Upper lobe of right lung (tissue), 1 donor: ENCODE measurements around the gene ZNF275. TPM values are rescaled to one million over a fixed set of nuclear protein-coding genes. Genes with fewer than 3 reads are reported as not detected.
A peak's percentile ranks its signal among the peaks of the same experiment; 100 is the strongest.

Experiments used
- ATAC-seq: fragments of 200-7000 bp; cut with Tn5 transposase; one replicate; pipeline ENCODE4 v1.9.1; 2020; ENCODE audit warnings: mild to moderate bottlenecking, moderate library complexity
- DNase-seq: peaks from one replicate; pipeline ENCODE4 v3.0.0-alpha.2; 2020
- H3K27ac ChIP-seq: fragments of 200-600 bp; one replicate; pipeline ENCODE4 v1.8.0; 2022
- H3K27me3 ChIP-seq: fragments of 200-600 bp; one replicate; pipeline ENCODE4 v1.8.0; 2022; ENCODE audit warnings: mild to moderate bottlenecking
- H3K36me3 ChIP-seq: fragments of 200-600 bp; one replicate; pipeline ENCODE4 v1.8.0; 2022
- H3K4me1 ChIP-seq: fragments of 200-600 bp; one replicate; pipeline ENCODE4 v1.8.0; 2022
- H3K4me3 ChIP-seq: fragments of 200-600 bp; one replicate; pipeline ENCODE4 v1.8.0; 2022; ENCODE audit warnings: mild to moderate bottlenecking
- H3K9me3 ChIP-seq: fragments of 200-600 bp; one replicate; pipeline ENCODE4 v1.8.0; 2022
- CTCF ChIP-seq: fragments of 200-600 bp; IDR thresholded peaks from one replicate; pipeline ENCODE4 v1.8.0; 2022; ENCODE audit warnings: antibody characterized with exemption
- intact Hi-C: fragments of 100-400 bp; cut with DNase I; formaldehyde crosslinking; loops from one replicate; pipeline ENCODE4 v1.11.0; 2022
- total RNA-seq: library from RNA; stranded (reverse); fragmentation: NEBNext Ultra II Directional; extraction: Animal tissue kit (Norgen Biotek cat#: 25700); gene quantifications from one replicate; pipeline ENCODE4 v1.2.1, GENCODE V29; 2021
- donor health status: DM: no; HTN: yes; CAD: no; lungs with severe emphysema.

The ZNF275 gene
- total RNA-seq, 1 donor from 2014 or later: 9.0 TPM

DNA sequence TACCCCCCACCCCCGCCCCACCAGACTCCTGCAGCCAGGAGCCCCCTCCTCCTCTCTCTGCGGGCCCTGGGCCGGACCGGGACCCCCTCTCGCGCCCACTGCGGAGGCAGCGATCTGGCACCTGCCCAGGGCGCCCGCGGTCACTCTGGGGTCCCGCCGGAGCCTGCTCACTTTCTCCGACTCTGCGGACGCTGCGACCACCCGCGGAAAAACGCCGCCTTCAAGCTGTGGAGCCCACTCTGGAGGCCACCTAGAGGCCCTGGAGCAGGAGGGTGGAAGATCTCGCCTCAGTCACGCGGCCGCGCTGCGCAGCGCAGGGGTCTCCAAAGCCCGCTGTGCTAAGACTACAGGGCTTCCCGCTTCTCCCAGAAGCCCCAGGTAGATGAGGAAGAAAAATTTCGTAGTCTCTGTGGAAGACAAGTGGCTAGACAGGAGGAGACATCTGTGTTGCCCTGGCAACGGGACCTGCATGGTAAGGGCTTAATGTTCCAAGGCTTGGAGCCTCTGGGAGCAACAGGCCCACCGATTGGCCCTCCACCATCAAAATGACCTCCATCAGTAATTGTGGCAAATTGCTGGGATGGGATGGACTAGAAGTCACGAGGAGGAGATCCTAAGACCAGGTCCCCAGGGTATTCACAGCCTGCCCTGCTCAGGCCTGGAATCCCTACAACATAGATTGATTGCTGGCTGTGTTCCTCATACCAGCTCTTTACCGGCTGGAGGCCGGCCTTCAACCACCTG, 12.4 kb upstream of the ZNF275 start, which contains the start of gene PNMA6F:
Gene PNMA6F, minus strand, starts transcription at position 387 of the 744 bp plus-strand sequence. CDS start 1,093 bp downstream, outside the sequence.
- ATAC-seq (no peak), DNase-seq (no peak)
- Histone ChIP-seq H3K4me3 (no peak within 1 kb of the TSS), H3K9me3 (no peaks in the 10 kb centered on the region), H3K4me1 (no peaks in the 10 kb centered on the region), H3K36me3 (no peaks in the 10 kb centered on the region), H3K27ac (no peak within 1 kb of the TSS), H3K27me3 (no peaks in the 10 kb centered on the region)
- no peak for TF ChIP-seq CTCF
- intact Hi-C loops: no loop called here

GRCh38 chrX:153327561-153327960, 6.4 kb upstream of the ZNF275 start:
- Histone ChIP-seq H3K9me3 (no peaks in the 10 kb centered on the region), H3K27me3 (no peaks in the 10 kb centered on the region), H3K4me3 (no peak overlapping the region), H3K4me1 (no peaks in the 10 kb centered on the region), H3K36me3 (no peaks in the 10 kb centered on the region), H3K27ac (no peak overlapping the region)
- DNase-seq: no peak
- intact Hi-C loops: no loop called here
- no peak for ATAC-seq
- no peak for TF ChIP-seq CTCF

DNA sequence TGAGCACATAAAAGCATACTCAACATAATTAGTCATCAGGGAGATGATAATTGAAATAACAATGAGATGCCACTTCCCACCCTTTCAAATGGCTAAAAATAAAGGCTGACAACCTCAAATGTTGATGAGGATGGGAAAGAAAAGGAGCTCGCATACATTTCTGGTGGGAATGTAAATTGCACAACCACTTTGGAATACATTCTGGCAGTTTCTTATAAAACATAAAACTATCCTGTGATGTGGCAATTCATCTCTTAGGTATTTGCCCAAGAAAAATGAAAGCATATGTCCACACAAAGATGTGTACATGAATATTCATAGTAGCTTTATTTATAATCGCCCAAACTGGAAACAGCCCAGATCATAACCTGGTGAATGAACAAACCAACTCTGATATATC, 687 bp upstream of the ZNF275 start:
- no peak for DNase-seq
- H3K4me3 ChIP-seq: peak overlapping the region; percentile 59
- ATAC-seq: no peak
- no peak overlapping the region for H3K27ac ChIP-seq
- no peak for TF ChIP-seq CTCF
- H3K27me3 ChIP-seq: no peaks in the 10 kb centered on the region
- no peaks in the 10 kb centered on the region for H3K36me3 ChIP-seq
- no peaks in the 10 kb centered on the region for H3K9me3 ChIP-seq
- no peaks in the 10 kb centered on the region for H3K4me1 ChIP-seq
- intact Hi-C loops: no loop called here

DNA sequence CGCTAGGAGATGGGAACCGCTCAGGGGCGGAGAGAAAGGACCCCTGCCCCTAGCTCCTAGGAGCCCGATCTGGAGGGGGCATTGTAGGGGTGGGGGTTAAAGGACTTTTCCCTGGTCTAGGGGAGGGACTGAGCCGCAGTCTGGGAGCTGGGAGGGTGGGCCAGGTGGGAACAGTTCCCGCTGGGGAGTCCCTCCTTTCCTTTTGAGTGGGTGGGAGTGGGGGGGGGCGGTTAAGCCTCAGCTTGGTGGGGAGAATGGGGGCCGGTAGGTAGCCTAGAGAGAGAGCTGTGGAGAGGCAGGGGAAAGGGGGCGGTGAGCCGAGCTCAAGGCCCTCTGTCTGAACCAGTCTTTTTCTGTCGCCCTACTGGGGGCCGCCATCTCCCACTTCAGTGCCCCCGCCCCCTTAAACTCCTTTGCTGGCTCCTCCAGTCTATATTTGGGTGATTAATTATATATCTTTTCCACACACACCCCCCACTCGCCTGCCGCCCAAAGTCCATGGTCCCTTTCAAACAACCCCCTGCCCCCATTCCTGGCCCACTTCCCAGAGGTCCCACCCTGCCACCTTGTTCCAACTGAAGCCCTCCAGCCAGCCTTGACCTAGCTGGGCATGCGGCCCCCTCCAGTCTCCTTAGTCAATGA, 822 bp downstream of the ZNF275 start:
- no peaks in the 10 kb centered on the region for H3K36me3 ChIP-seq
- ATAC-seq: no peak
- no peaks in the 10 kb centered on the region for H3K9me3 ChIP-seq
- H3K27ac ChIP-seq: no peak overlapping the region
- TF ChIP-seq CTCF: no peak
- peak overlapping the region; percentile 59 for H3K4me3 ChIP-seq
- intact Hi-C loops: no loop called here
- H3K27me3 ChIP-seq: no peaks in the 10 kb centered on the region
- no peaks in the 10 kb centered on the region for H3K4me1 ChIP-seq
- no peak for DNase-seq

- no peak overlapping the region for H3K27ac ChIP-seq
- H3K9me3 ChIP-seq: no peaks in the 10 kb centered on the region
- intact Hi-C loops: no loop called here
- H3K36me3 ChIP-seq: no peaks in the 10 kb centered on the region
- no peaks in the 10 kb centered on the region for H3K27me3 ChIP-seq
- no peak for DNase-seq
- H3K4me3 ChIP-seq: no peak overlapping the region
- TF ChIP-seq CTCF: no peak
- no peaks in the 10 kb centered on the region for H3K4me1 ChIP-seq
- no peak for ATAC-seq
Observed at GRCh38 chrX:153336121-153336894, 2.4 kb downstream of the ZNF275 start.
